Trophoblast cell (in vitro differentiated cells and primary cell): ENCODE data around the gene ABHD16B.
A peak's percentile ranks its signal among the peaks of the same experiment; 100 is the strongest.

Experiments used
- DNase-seq, 2 donors: peaks; one replicate each; pipeline ENCODE4 v3.0.0-alpha.2; 2016
- H2AFZ ChIP-seq: 2 replicates; pipeline ENCODE4 v1.6.1; 2013; ENCODE audit warnings: low read length, moderate library complexity, mild to moderate bottlenecking; ENCODE audit not compliant: insufficient read depth, poor library complexity
- H2AK5ac ChIP-seq: 2 replicates; pipeline ENCODE4 v1.6.1; 2013; ENCODE audit warnings: mild to moderate bottlenecking, low read length
- H2BK120ac ChIP-seq: 2 replicates; pipeline ENCODE4 v1.6.1; 2013; ENCODE audit warnings: low read length, mild to moderate bottlenecking, moderate library complexity; ENCODE audit not compliant: insufficient read depth, poor library complexity
- H2BK12ac ChIP-seq: 2 replicates; pipeline ENCODE4 v1.6.1; 2013; ENCODE audit warnings: mild to moderate bottlenecking, low read length, moderate library complexity
- H2BK5ac ChIP-seq: 2 replicates; pipeline ENCODE4 v1.6.1; 2013; ENCODE audit warnings: low read length, low read depth, moderate library complexity, mild to moderate bottlenecking; ENCODE audit not compliant: poor library complexity
- H3K14ac ChIP-seq: 2 replicates; pipeline ENCODE4 v1.6.1; 2013; ENCODE audit warnings: mild to moderate bottlenecking, low read length
- H3K18ac ChIP-seq: 2 replicates; pipeline ENCODE4 v1.6.1; 2013; ENCODE audit warnings: mild to moderate bottlenecking, low read length
- H3K23ac ChIP-seq: 2 replicates; pipeline ENCODE4 v1.6.1; 2013; ENCODE audit warnings: low read length
- H3K27ac ChIP-seq: 2 replicates; pipeline ENCODE4 v1.5.1; 2013; ENCODE audit warnings: low read depth, mild to moderate bottlenecking, inconsistent platforms, low read length, moderate library complexity
- H3K27me3 ChIP-seq: 2 replicates; pipeline ENCODE4 v1.6.1; 2013; ENCODE audit warnings: inconsistent platforms, mild to moderate bottlenecking, low read length, moderate library complexity; ENCODE audit not compliant: insufficient read depth
- H3K36me3 ChIP-seq, 2 experiments: 1 replicate in 1 of 2; 2 replicates in 1 of 2; pipeline ENCODE4 v1.6.1; 2013; ENCODE audit warnings: low read length in 2 of 2, mild to moderate bottlenecking in 2 of 2, moderate library complexity in 1 of 2; ENCODE audit not compliant: insufficient read depth in 2 of 2, control insufficient read depth in 1 of 2
- H3K4ac ChIP-seq: 2 replicates; pipeline ENCODE4 v1.6.1; 2013; ENCODE audit warnings: low read depth, mild to moderate bottlenecking, low read length, moderate library complexity
- H3K4me1 ChIP-seq, 2 experiments: 1 replicate in 1 of 2; 2 replicates in 1 of 2; pipeline ENCODE4 v1.6.1; 2013; ENCODE audit warnings: low read length in 2 of 2, mild to moderate bottlenecking in 2 of 2, moderate library complexity in 1 of 2; ENCODE audit not compliant: insufficient read depth in 2 of 2, control insufficient read depth in 1 of 2
- H3K4me2 ChIP-seq: 2 replicates; pipeline ENCODE4 v1.6.1; 2013; ENCODE audit warnings: inconsistent platforms, mild to moderate bottlenecking, low read length, moderate library complexity
- H3K4me3 ChIP-seq: 2 replicates; pipeline ENCODE4 v1.5.1; 2013; ENCODE audit warnings: mild to moderate bottlenecking, low read depth, low read length, inconsistent platforms
- H3K79me1 ChIP-seq: one replicate; pipeline ENCODE4 v1.6.1; 2013; ENCODE audit warnings: low read length
- H3K79me2 ChIP-seq: 2 replicates; pipeline ENCODE4 v1.6.1; 2013; ENCODE audit warnings: low read length, mild to moderate bottlenecking; ENCODE audit not compliant: control insufficient read depth, insufficient read depth, poor library complexity
- H3K9ac ChIP-seq: 2 replicates; pipeline ENCODE4 v1.6.1; 2013; ENCODE audit warnings: mild to moderate bottlenecking, low read length
- H3K9me3 ChIP-seq: 2 replicates; pipeline ENCODE4 v1.6.1; 2013; ENCODE audit warnings: low read depth, mild to moderate bottlenecking, control low read depth, inconsistent platforms, low read length; ENCODE audit not compliant: insufficient read depth
- H4K12ac ChIP-seq: 2 replicates; pipeline ENCODE4 v1.6.1; 2013; ENCODE audit warnings: low read depth, mild to moderate bottlenecking, low read length, moderate library complexity
- H4K8ac ChIP-seq: 2 replicates; pipeline ENCODE4 v1.6.1; 2013; ENCODE audit warnings: low read depth, mild to moderate bottlenecking, low read length, moderate library complexity
- H4K91ac ChIP-seq: one replicate; pipeline ENCODE4 v1.6.1; 2013; ENCODE audit warnings: low read depth, mild to moderate bottlenecking, low read length, moderate library complexity
- WGBS: extraction: QIAGEN DNeasy Blood & Tissue Kit; methylation state at CpG from one replicate; pipeline ENCODE4 v1.1.7; 2013; ENCODE audit warnings: missing lambda C conversion rate; ENCODE audit not compliant: insufficient read length, insufficient coverage; ENCODE audit errors: extremely low coverage; 5-methylcytosine and 5-hydroxymethylcytosine counted together

ABHD16B gene

GRCh38 chr20:63885264-63886053 is 24.2 kb downstream of the ABHD16B start:
- H3K27ac ChIP-seq: no peak overlapping the region
- H3K14ac ChIP-seq: no peak overlapping the region
- no peaks in the 10 kb centered on the region for H3K79me1 ChIP-seq
- no peaks in the 10 kb centered on the region for H3K9me3 ChIP-seq
- no peak overlapping the region for H3K9ac ChIP-seq
- no peak overlapping the region for H2AK5ac ChIP-seq
- H4K91ac ChIP-seq: no peak overlapping the region
- H3K27me3 ChIP-seq: no peaks in the 10 kb centered on the region
- H3K4me2 ChIP-seq: no peak overlapping the region
- no peak overlapping the region for H2AFZ ChIP-seq
- no peak overlapping the region for H3K4me3 ChIP-seq
- peaks cover 83 to 85% of the 10 kb centered on the region in 2 experiments for H3K36me3 ChIP-seq
- WGBS: no CpG with 5 or more reads among the region's 27 CpGs
- H3K4me1 ChIP-seq: peaks cover 0 to 6% of the 10 kb centered on the region in 2 experiments
- H3K23ac ChIP-seq: no peak overlapping the region
- H2BK5ac ChIP-seq: no peak overlapping the region
- H3K18ac ChIP-seq: no peak overlapping the region
- H2BK12ac ChIP-seq: no peak overlapping the region
- H2BK120ac ChIP-seq: no peak overlapping the region
- no peaks in the 10 kb centered on the region for H3K79me2 ChIP-seq
- no peak overlapping the region for H3K4ac ChIP-seq
- no peak overlapping the region for H4K12ac ChIP-seq
- no peak overlapping the region for H4K8ac ChIP-seq
- DNase-seq: peak; percentile 11 to 58

- H4K91ac ChIP-seq: no peak overlapping the region
- DNase-seq: no peak
These were observed 24.7 kb downstream of the ABHD16B start for GRCh38 chr20:63886054-63886419.

GRCh38 chr20:63886921-63887320 is 25.6 kb downstream of the ABHD16B start:
- H4K8ac ChIP-seq: no peak overlapping the region
- no peak overlapping the region for H3K18ac ChIP-seq
- H4K91ac ChIP-seq: no peak overlapping the region
- H3K27ac ChIP-seq: no peak overlapping the region
- H3K79me2 ChIP-seq: no peaks in the 10 kb centered on the region
- peaks cover 85 to 88% of the 10 kb centered on the region in 2 experiments for H3K36me3 ChIP-seq
- H2BK120ac ChIP-seq: no peak overlapping the region
- H2BK12ac ChIP-seq: no peak overlapping the region
- no peak overlapping the region for H3K4me2 ChIP-seq
- no peaks in the 10 kb centered on the region for H3K9me3 ChIP-seq
- H3K4ac ChIP-seq: no peak overlapping the region
- H4K12ac ChIP-seq: no peak overlapping the region
- no peak overlapping the region for H3K9ac ChIP-seq
- no peak overlapping the region for H2BK5ac ChIP-seq
- H3K23ac ChIP-seq: no peak overlapping the region
- no peak overlapping the region for H3K4me3 ChIP-seq
- H3K4me1 ChIP-seq: peaks cover 0 to 6% of the 10 kb centered on the region in 2 experiments
- no peak overlapping the region for H3K14ac ChIP-seq
- DNase-seq: no peak
- no peaks in the 10 kb centered on the region for H3K79me1 ChIP-seq
- no peaks in the 10 kb centered on the region for H3K27me3 ChIP-seq
- WGBS: no CpG with 5 or more reads among the region's 11 CpGs
- H2AK5ac ChIP-seq: no peak overlapping the region
- no peak overlapping the region for H2AFZ ChIP-seq

More at GRCh38 chr20:63886054-63886419, 24.7 kb downstream of the ABHD16B start:
- Histone ChIP-seq H2AK5ac (no peak overlapping the region), H2BK120ac (no peak overlapping the region), H3K79me1 (no peaks in the 10 kb centered on the region), H3K14ac (no peak overlapping the region), H3K23ac (no peak overlapping the region), H4K12ac (no peak overlapping the region), H3K4me2 (no peak overlapping the region), H3K27me3 (no peaks in the 10 kb centered on the region), H2BK5ac (no peak overlapping the region), H3K18ac (no peak overlapping the region), H2BK12ac (no peak overlapping the region), H4K8ac (no peak overlapping the region), H3K79me2 (no peaks in the 10 kb centered on the region), H3K4me3 (no peak overlapping the region), H2AFZ (no peak overlapping the region), H3K27ac (no peak overlapping the region), H3K9ac (no peak overlapping the region), H3K4ac (no peak overlapping the region), H3K36me3 (peaks cover 86 to 88% of the 10 kb centered on the region in 2 experiments), H3K9me3 (no peaks in the 10 kb centered on the region), H3K4me1 (peaks cover 0 to 6% of the 10 kb centered on the region in 2 experiments)
- WGBS: no CpG with 5 or more reads among the region's 14 CpGs

GRCh38 chr20:63889241-63890200 is 28.2 kb downstream of the ABHD16B start:
- H3K4me2 ChIP-seq: no peak overlapping the region
- H4K8ac ChIP-seq: no peak overlapping the region
- H3K36me3 ChIP-seq: peaks cover 62 to 66% of the 10 kb centered on the region in 2 experiments
- no peaks in the 10 kb centered on the region for H3K79me1 ChIP-seq
- H3K9me3 ChIP-seq: no peaks in the 10 kb centered on the region
- no peak overlapping the region for H3K14ac ChIP-seq
- no peak overlapping the region for H4K12ac ChIP-seq
- no peak overlapping the region for H3K23ac ChIP-seq
- no peak overlapping the region for H2AK5ac ChIP-seq
- H2BK5ac ChIP-seq: no peak overlapping the region
- H4K91ac ChIP-seq: no peak overlapping the region
- no peak overlapping the region for H3K4ac ChIP-seq
- H2AFZ ChIP-seq: no peak overlapping the region
- no peak overlapping the region for H3K9ac ChIP-seq
- H2BK120ac ChIP-seq: no peak overlapping the region
- no peak overlapping the region for H2BK12ac ChIP-seq
- no peaks in the 10 kb centered on the region for H3K27me3 ChIP-seq
- H3K4me3 ChIP-seq: no peak overlapping the region
- H3K4me1 ChIP-seq: peaks cover 4 to 10% of the 10 kb centered on the region in 2 experiments
- H3K18ac ChIP-seq: no peak overlapping the region
- H3K27ac ChIP-seq: no peak overlapping the region
- no peaks in the 10 kb centered on the region for H3K79me2 ChIP-seq
- DNase-seq: peak; percentile 38 to 56
- no CpG with 5 or more reads among the region's 25 CpGs for WGBS
